ENCODE results near the gene KAT8. TPM values are rescaled to one million over a fixed set of nuclear protein-coding genes. Genes with fewer than 3 reads are reported as not detected.

The KAT8 gene
- total and polyA plus RNA-seq, 9 of the 15 experiments (the other 6 are each of a cell fraction or from before 2014, with no cell fraction given), result 10.0 to 98.5 (median 76.4) TPM

GRCh38 chr16:31117384-31118222 lies at the start of gene KAT8 (continued):
- TF ChIP-seq VEZF1 (CRISPR knock-in tag; IDR thresholded peaks at IDR 0.05) (peak; percentile 88), KAT2B (IDR thresholded peaks at IDR 0.05; ENCODE audit: low read depth, low read length) (no peak), MLX (CRISPR knock-in tag; conservative IDR thresholded peaks at IDR 0.05) (no peak), EGR1 (conservative IDR thresholded peaks at IDR 0.05) (peak; percentile 32; the same call in 1 of the 2 replicates), MEF2D (tag; conservative IDR thresholded peaks at IDR 0.05; ENCODE audit: low read depth) (no peak), ATF4 (CRISPR knock-in tag; IDR thresholded peaks at IDR 0.05) (no peak), ZBTB34 (CRISPR knock-in tag; IDR thresholded peaks at IDR 0.05) (no peak), U2AF1 (optimal IDR thresholded peaks at IDR 0.05; ENCODE audit: low read depth, low read length) (no peak), DACH1 (IDR thresholded peaks at IDR 0.05; ENCODE audit: partially characterized antibody) (peak; percentile 30), POLR2AphosphoS2 (IDR thresholded peaks at IDR 0.05; ENCODE audit: low read length) (peak; percentile 90; the same call in 1 of the 2 replicates), ZNF551 (CRISPR knock-in tag; IDR thresholded peaks at IDR 0.05) (no peak), DEAF1 (CRISPR knock-in tag; IDR thresholded peaks at IDR 0.05) (no peak), CEBPG (CRISPR knock-in tag; IDR thresholded peaks at IDR 0.05) (no peak), CEBPG (tag; conservative IDR thresholded peaks at IDR 0.05 in 1 of 2, IDR thresholded peaks at IDR 0.05 in 1 of 2) (no peak), SP1 (CRISPR knock-in tag; IDR thresholded peaks at IDR 0.05) (peak; percentile 86), ZNF589 (CRISPR knock-in tag; IDR thresholded peaks at IDR 0.05; ENCODE audit: low read depth) (no peak), HDAC1 (IDR thresholded peaks at IDR 0.05) (0 out of 4 replicates have a peak, but pooled peaks of 1 of the 2 experiments have one; percentile 6), KDM4B (IDR thresholded peaks at IDR 0.05; ENCODE audit: borderline replicate concordance in 2 of 2, low read depth in 1 of 2) (peak in 1 of 2 experiments; percentile 96; a peak in 2 of 4 replicates), NRF1 (conservative IDR thresholded peaks at IDR 0.05 in 1 of 2, IDR thresholded peaks at IDR 0.05 in 1 of 2) (peak; percentile 59 to 63), RFX5 (IDR thresholded peaks at IDR 0.05; ENCODE audit: low read depth, low read length) (no peak), POLR3A (IDR thresholded peaks at IDR 0.05; ENCODE audit: borderline replicate concordance, extremely low read depth, insufficient read depth, insufficient read length) (no peak)
